ENCODE measurements around the gene FBLN1.

GRCh38 chr22:45552017-45552411, 49.3 kb downstream of the FBLN1 start:
- TF ChIP-seq CTCF (IDR thresholded peaks at IDR 0.05) (no peak), EP300 (IDR thresholded peaks at IDR 0.05) (no peak)
